ENCODE data around the gene DOCK4. TPM values are rescaled to one million over a fixed set of nuclear protein-coding genes. Genes with fewer than 3 reads are reported as not detected.

The DOCK4 gene
- total RNA-seq, 4 donors from 2014 or later = 14.0 to 48.1 (median 30.9) TPM

DNA sequence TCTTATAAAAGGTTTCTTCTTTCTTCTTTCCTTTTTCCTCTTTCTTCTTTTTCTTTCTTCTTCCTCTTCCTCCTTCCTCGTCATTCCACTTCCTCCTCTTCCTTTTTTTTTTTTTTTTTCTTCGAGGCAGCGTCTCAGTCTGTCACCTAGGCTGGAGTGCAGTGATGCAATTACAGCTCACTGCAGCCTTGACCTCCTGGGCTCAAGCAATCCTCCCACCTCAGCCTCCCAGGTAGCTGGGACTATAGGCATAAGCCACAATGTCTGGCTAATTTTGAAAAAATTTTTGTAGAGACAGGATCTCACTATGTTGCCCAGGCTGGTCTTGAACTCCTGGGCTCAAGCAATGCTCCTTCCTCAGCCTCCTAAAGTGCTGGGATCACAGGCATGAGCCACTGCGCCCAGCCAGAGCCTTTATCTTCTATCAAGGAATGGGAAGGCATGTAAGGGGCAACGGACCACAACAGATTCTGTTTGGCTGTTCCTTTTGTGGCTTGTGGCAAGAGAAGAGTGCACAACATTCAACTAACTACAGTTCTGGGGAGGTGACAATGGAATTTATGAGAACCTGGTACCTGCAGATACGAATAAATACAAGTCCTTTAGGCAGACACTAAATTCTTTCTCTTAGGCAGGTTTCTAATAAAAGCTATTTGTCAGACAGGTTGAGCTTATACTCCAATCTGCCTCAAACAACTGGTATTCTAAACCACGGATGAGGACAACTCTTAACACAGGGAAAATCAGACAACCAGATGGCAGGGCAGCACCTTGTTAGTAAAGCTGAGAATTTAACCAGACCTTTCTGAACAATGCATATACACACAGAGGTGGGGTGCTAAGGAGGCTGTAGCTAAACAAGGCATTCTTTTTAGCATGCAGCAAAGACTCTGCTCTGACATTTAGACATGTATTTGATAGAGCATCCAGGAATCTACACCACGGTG is 100.3 kb downstream of the DOCK4 start:
- H3K27me3 ChIP-seq = no peaks in the 10 kb centered on the region
- no peak overlapping the region for H3K27ac ChIP-seq
- TF ChIP-seq, protein P1, sequence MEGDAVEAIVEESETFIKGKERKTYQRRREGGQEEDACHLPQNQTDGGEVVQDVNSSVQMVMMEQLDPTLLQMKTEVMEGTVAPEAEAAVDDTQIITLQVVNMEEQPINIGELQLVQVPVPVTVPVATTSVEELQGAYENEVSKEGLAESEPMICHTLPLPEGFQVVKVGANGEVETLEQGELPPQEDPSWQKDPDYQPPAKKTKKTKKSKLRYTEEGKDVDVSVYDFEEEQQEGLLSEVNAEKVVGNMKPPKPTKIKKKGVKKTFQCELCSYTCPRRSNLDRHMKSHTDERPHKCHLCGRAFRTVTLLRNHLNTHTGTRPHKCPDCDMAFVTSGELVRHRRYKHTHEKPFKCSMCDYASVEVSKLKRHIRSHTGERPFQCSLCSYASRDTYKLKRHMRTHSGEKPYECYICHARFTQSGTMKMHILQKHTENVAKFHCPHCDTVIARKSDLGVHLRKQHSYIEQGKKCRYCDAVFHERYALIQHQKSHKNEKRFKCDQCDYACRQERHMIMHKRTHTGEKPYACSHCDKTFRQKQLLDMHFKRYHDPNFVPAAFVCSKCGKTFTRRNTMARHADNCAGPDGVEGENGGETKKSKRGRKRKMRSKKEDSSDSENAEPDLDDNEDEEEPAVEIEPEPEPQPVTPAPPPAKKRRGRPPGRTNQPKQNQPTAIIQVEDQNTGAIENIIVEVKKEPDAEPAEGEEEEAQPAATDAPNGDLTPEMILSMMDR (IDR thresholded peaks at IDR 0.05) = no peak
- TF ChIP-seq POLR2A (IDR thresholded peaks at IDR 0.05) = no peak
- H3K4me3 ChIP-seq (replicated peaks in 1 of 3) = no peak overlapping the region
- no peaks in the 10 kb centered on the region for H3K4me1 ChIP-seq
- no peaks in the 10 kb centered on the region for H3K36me3 ChIP-seq
- no peak for DNase-seq
- whole genome bisulfite sequencing, 2 donors = 79 to 85% methylated on average over 8 of the region's 8 CpGs
- intact Hi-C loops (cut with DNase I) = no loop called here
- H3K9me3 ChIP-seq = no peaks in the 10 kb centered on the region

DNA sequence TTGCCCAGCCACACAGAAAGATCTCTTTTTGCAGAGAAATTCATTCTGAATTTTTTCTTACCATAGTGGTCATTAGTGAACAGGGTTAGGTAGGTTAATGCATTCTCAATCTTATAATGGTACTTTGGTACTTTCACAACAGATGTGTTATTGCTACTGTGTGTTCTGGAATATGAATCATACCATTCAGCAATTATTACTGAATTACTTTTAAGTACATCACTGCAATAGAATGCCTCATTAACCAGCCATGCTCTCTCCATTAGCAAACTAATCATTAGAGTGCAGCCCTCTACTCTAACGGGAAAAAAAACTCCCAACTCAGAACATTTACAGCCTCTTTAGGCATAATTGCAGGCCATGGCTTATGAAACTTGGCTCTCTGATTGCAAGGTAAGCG is 102.1 kb downstream of the DOCK4 start:
- Histone ChIP-seq H3K36me3 (no peaks in the 10 kb centered on the region), H3K9me3 (no peaks in the 10 kb centered on the region), H3K27me3 (no peaks in the 10 kb centered on the region), H3K27ac (no peak overlapping the region), H3K4me3 (replicated peaks in 1 of 3) (no peak overlapping the region), H3K4me1 (no peaks in the 10 kb centered on the region)
- intact Hi-C loops (cut with DNase I) = no loop called here
- TF ChIP-seq POLR2A (IDR thresholded peaks at IDR 0.05) = no peak
- TF ChIP-seq, protein P1 (IDR thresholded peaks at IDR 0.05) = no peak
- no peak for DNase-seq
- 87 to 91% methylated on average over 2 of the region's 2 CpGs for WGBS, 2 donors

GRCh38 chr7:112103246-112103645 is 103.0 kb downstream of the DOCK4 start:
- H3K4me3 ChIP-seq (replicated peaks in 1 of 3) = no peak overlapping the region
- no peak overlapping the region for H3K27ac ChIP-seq
- no peak for TF ChIP-seq POLR2A (IDR thresholded peaks at IDR 0.05)
- TF ChIP-seq, protein P1 (IDR thresholded peaks at IDR 0.05) = no peak
- WGBS, 2 donors = 78 to 93% methylated on average over 2 of the region's 2 CpGs
- no peaks in the 10 kb centered on the region for H3K4me1 ChIP-seq
- H3K9me3 ChIP-seq = no peaks in the 10 kb centered on the region
- no peaks in the 10 kb centered on the region for H3K27me3 ChIP-seq
- no peak for DNase-seq
- intact Hi-C loops (cut with DNase I) = no loop called here
- no peaks in the 10 kb centered on the region for H3K36me3 ChIP-seq

- no peaks in the 10 kb centered on the region for H3K27me3 ChIP-seq
- H3K9me3 ChIP-seq = no peaks in the 10 kb centered on the region
- peaks cover 0 to 4% of the 10 kb centered on the region in 2 donors for H3K4me1 ChIP-seq
- DNase-seq = no peak
- 76 to 88% methylated on average over 8 of the region's 8 CpGs for WGBS, 2 donors
- no peaks in the 10 kb centered on the region for H3K36me3 ChIP-seq
- intact Hi-C loops (cut with DNase I) = no loop called here
- TF ChIP-seq POLR2A (IDR thresholded peaks at IDR 0.05) = no peak
- TF ChIP-seq, protein P1 (IDR thresholded peaks at IDR 0.05) = no peak
- H3K4me3 ChIP-seq (replicated peaks in 1 of 3) = no peak overlapping the region
- no peak overlapping the region for H3K27ac ChIP-seq
Observed at GRCh38 chr7:112101201-112101846, 104.9 kb downstream of the DOCK4 start.

DNA sequence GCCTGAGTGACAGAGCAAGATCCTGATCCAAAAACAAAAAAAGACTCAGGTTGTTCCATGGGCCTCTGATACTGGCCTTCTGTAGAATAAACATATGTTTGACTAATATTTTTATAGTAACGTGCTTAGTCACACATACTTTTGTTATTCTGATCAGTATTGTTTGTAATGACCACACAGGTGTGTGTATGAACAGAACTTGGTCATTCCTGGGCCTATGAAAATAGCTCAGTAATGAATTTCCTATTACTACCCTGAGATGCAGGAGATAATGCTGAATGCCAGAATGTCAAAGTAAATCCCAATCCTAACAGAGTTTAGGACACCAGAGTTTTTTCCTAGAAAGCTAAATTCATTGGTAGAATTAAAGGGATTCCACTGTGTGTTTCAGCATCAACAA is 108.7 kb downstream of the DOCK4 start:
- Histone ChIP-seq H3K27me3 (no peaks in the 10 kb centered on the region), H3K36me3 (no peaks in the 10 kb centered on the region), H3K27ac (no peak overlapping the region), H3K4me3 (replicated peaks in 1 of 3) (no peak overlapping the region), H3K9me3 (no peaks in the 10 kb centered on the region), H3K4me1 (peaks cover 0 to 4% of the 10 kb centered on the region in 2 donors)
- intact Hi-C loops (cut with DNase I) = no loop called here
- TF ChIP-seq POLR2A (IDR thresholded peaks at IDR 0.05) = no peak
- TF ChIP-seq, protein P1 (IDR thresholded peaks at IDR 0.05) = no peak
- 57 to 61% methylated on average over 1 of the region's 1 CpG for WGBS, 2 donors
- DNase-seq = no peak

Measured in thyroid gland (tissue), 4 donors.